ENCODE data around the gene HTRA1.

Gene HTRA1

GRCh38 chr10:122466951-122467381 is 5.6 kb downstream of the HTRA1 start:
- no peaks in the 10 kb centered on the region for H3K9me3 ChIP-seq (ENCODE audit: insufficient read depth, low read length)
- DNase-seq (ENCODE audit: low read depth, low spot score) = no peak
- H3K27me3 ChIP-seq (ENCODE audit: insufficient read depth, insufficient read length) = peaks cover 23% of the 10 kb centered on the region
- no peak overlapping the region for H3K4me3 ChIP-seq (ENCODE audit: insufficient read length, low read depth)
- peaks cover 9% of the 10 kb centered on the region for H3K4me1 ChIP-seq (ENCODE audit: insufficient read depth, insufficient read length)
- TF ChIP-seq ZNF274 (IDR thresholded peaks at IDR 0.05; ENCODE audit: low read depth, low read length) (no peak), YY1 (IDR thresholded peaks at IDR 0.05; ENCODE audit: insufficient read depth, insufficient read length) (no peak), SUZ12 (IDR thresholded peaks at IDR 0.05; ENCODE audit: extremely low read depth, insufficient read depth, insufficient read length) (no peak)
- no peaks in the 10 kb centered on the region for H3K36me3 ChIP-seq (ENCODE audit: insufficient read depth, insufficient read length, low read length)
- no peak overlapping the region for H3K9ac ChIP-seq (ENCODE audit: insufficient read length, low read depth)

DNA sequence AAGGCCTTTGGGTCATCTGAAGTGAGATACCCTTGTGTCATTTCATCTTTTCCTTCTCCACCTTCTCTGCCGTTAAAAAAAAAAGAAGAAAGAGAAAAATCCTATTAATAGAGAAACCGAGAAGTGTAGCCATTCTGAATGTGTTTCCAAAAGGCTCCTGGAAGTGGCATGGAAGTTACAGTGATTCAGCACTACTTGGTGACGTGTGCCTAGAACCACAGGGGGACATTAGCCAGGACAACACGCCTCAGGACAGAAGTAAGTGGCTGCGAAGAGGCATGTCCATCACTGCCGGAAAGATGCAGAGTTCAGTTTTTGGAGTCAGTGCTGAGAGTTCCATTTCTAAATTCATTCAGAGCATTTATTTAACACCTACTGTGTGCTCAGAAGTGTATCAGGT is 6.3 kb downstream of the HTRA1 start:
- Histone ChIP-seq H3K36me3 (ENCODE audit: insufficient read depth, insufficient read length, low read length) (no peaks in the 10 kb centered on the region), H3K27me3 (ENCODE audit: insufficient read depth, insufficient read length) (peaks cover 16% of the 10 kb centered on the region), H3K4me3 (ENCODE audit: insufficient read length, low read depth) (no peak overlapping the region), H3K9ac (ENCODE audit: insufficient read length, low read depth) (no peak overlapping the region), H3K4me1 (ENCODE audit: insufficient read depth, insufficient read length) (peaks cover 3% of the 10 kb centered on the region), H3K9me3 (ENCODE audit: insufficient read depth, low read length) (no peaks in the 10 kb centered on the region)
- no peak for DNase-seq (ENCODE audit: low read depth, low spot score)
- no peak for TF ChIP-seq SUZ12 (IDR thresholded peaks at IDR 0.05; ENCODE audit: extremely low read depth, insufficient read depth, insufficient read length)
- TF ChIP-seq ZNF274 (IDR thresholded peaks at IDR 0.05; ENCODE audit: low read depth, low read length) = no peak
- TF ChIP-seq YY1 (IDR thresholded peaks at IDR 0.05; ENCODE audit: insufficient read depth, insufficient read length) = no peak

DNA sequence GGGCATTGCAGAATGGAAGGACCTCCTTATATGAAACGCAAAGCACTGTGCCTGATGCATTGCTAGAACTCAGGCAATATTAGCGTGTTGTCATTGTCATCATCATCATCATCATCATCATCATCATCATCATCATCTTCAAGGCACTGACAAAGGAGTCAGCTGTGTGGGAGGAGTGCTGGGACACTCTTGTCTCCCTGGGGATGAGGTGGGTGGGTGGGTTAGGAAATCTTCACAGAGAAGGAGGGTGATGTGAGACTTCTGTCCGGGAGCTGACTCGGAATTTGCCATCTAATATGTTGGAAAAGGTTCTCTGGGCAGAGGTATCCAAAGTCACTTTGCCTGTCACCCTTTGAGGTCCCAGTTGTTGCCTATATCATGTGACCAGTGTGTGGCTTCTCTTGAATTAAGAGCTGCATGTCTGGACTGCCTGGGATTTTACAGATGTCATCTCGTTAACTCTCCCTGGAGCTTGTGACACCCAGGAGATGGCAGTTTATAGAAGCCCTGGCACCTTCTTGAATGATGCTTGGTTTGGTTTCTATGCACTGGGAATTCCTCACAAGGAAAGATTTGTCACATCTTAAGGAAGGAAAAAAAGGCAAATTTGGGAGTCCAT is 7.1 kb downstream of the HTRA1 start:
- Histone ChIP-seq H3K27me3 (ENCODE audit: insufficient read depth, insufficient read length) (peaks cover 8% of the 10 kb centered on the region), H3K36me3 (ENCODE audit: insufficient read depth, insufficient read length, low read length) (no peaks in the 10 kb centered on the region), H3K4me1 (ENCODE audit: insufficient read depth, insufficient read length) (no peaks in the 10 kb centered on the region), H3K9ac (ENCODE audit: insufficient read length, low read depth) (no peak overlapping the region), H3K9me3 (ENCODE audit: insufficient read depth, low read length) (no peaks in the 10 kb centered on the region), H3K4me3 (ENCODE audit: insufficient read length, low read depth) (no peak overlapping the region)
- no peak for DNase-seq (ENCODE audit: low read depth, low spot score)
- no peak for TF ChIP-seq ZNF274 (IDR thresholded peaks at IDR 0.05; ENCODE audit: low read depth, low read length)
- TF ChIP-seq SUZ12 (IDR thresholded peaks at IDR 0.05; ENCODE audit: extremely low read depth, insufficient read depth, insufficient read length) = no peak
- no peak for TF ChIP-seq YY1 (IDR thresholded peaks at IDR 0.05; ENCODE audit: insufficient read depth, insufficient read length)

- DNase-seq (ENCODE audit: low read depth, low spot score) = no peak
- Histone ChIP-seq H3K36me3 (ENCODE audit: insufficient read depth, insufficient read length, low read length) (no peaks in the 10 kb centered on the region), H3K27me3 (ENCODE audit: insufficient read depth, insufficient read length) (peaks cover 2% of the 10 kb centered on the region), H3K9ac (ENCODE audit: insufficient read length, low read depth) (no peak overlapping the region), H3K9me3 (ENCODE audit: insufficient read depth, low read length) (no peaks in the 10 kb centered on the region), H3K4me1 (ENCODE audit: insufficient read depth, insufficient read length) (peaks cover 2% of the 10 kb centered on the region), H3K4me3 (ENCODE audit: insufficient read length, low read depth) (no peak overlapping the region)
- no peak for TF ChIP-seq YY1 (IDR thresholded peaks at IDR 0.05; ENCODE audit: insufficient read depth, insufficient read length)
- no peak for TF ChIP-seq ZNF274 (IDR thresholded peaks at IDR 0.05; ENCODE audit: low read depth, low read length)
- TF ChIP-seq SUZ12 (IDR thresholded peaks at IDR 0.05; ENCODE audit: extremely low read depth, insufficient read depth, insufficient read length) = no peak
Observed at GRCh38 chr10:122468926-122469781, 7.8 kb downstream of the HTRA1 start.

DNA sequence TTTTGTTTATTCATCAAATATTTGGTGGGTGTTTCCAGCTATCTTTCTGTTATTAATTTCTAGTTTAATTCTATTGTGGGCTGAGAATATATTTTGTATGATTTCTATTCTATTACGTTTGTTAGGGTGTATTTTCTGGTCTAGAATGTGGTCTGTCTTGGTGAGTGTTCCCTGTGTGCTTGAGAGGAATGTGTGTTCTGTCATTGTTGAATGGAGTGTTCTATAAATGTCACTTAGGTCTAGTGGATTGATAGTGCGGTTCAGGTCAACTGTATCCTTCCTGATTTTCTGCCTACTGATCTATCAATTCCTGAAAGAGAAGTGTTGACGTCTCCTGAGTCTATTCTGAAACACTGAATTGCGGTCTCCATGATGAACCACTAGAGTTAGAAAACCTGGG is 8.5 kb downstream of the HTRA1 start:
- H3K9ac ChIP-seq (ENCODE audit: insufficient read length, low read depth) = no peak overlapping the region
- H3K36me3 ChIP-seq (ENCODE audit: insufficient read depth, insufficient read length, low read length) = no peaks in the 10 kb centered on the region
- no peak overlapping the region for H3K4me3 ChIP-seq (ENCODE audit: insufficient read length, low read depth)
- DNase-seq (ENCODE audit: low read depth, low spot score) = no peak
- H3K9me3 ChIP-seq (ENCODE audit: insufficient read depth, low read length) = no peaks in the 10 kb centered on the region
- no peak for TF ChIP-seq YY1 (IDR thresholded peaks at IDR 0.05; ENCODE audit: insufficient read depth, insufficient read length)
- no peak for TF ChIP-seq SUZ12 (IDR thresholded peaks at IDR 0.05; ENCODE audit: extremely low read depth, insufficient read depth, insufficient read length)
- no peak for TF ChIP-seq ZNF274 (IDR thresholded peaks at IDR 0.05; ENCODE audit: low read depth, low read length)
- peaks cover 4% of the 10 kb centered on the region for H3K4me1 ChIP-seq (ENCODE audit: insufficient read depth, insufficient read length)
- no peaks in the 10 kb centered on the region for H3K27me3 ChIP-seq (ENCODE audit: insufficient read depth, insufficient read length)

- TF ChIP-seq YY1 (IDR thresholded peaks at IDR 0.05; ENCODE audit: insufficient read depth, insufficient read length) = no peak
- no peak for TF ChIP-seq ZNF274 (IDR thresholded peaks at IDR 0.05; ENCODE audit: low read depth, low read length)
- TF ChIP-seq SUZ12 (IDR thresholded peaks at IDR 0.05; ENCODE audit: extremely low read depth, insufficient read depth, insufficient read length) = no peak
- H3K36me3 ChIP-seq (ENCODE audit: insufficient read depth, insufficient read length, low read length) = no peaks in the 10 kb centered on the region
- H3K9me3 ChIP-seq (ENCODE audit: insufficient read depth, low read length) = no peaks in the 10 kb centered on the region
- H3K9ac ChIP-seq (ENCODE audit: insufficient read length, low read depth) = no peak overlapping the region
- H3K4me1 ChIP-seq (ENCODE audit: insufficient read depth, insufficient read length) = peaks cover 6% of the 10 kb centered on the region
- H3K27me3 ChIP-seq (ENCODE audit: insufficient read depth, insufficient read length) = no peaks in the 10 kb centered on the region
- H3K4me3 ChIP-seq (ENCODE audit: insufficient read length, low read depth) = no peak overlapping the region
- DNase-seq (ENCODE audit: low read depth, low spot score) = no peak
Observed at GRCh38 chr10:122471531-122472177, 10.3 kb downstream of the HTRA1 start.

- no peaks in the 10 kb centered on the region for H3K9me3 ChIP-seq (ENCODE audit: insufficient read depth, low read length)
- TF ChIP-seq SUZ12 (IDR thresholded peaks at IDR 0.05; ENCODE audit: extremely low read depth, insufficient read depth, insufficient read length) (no peak), YY1 (IDR thresholded peaks at IDR 0.05; ENCODE audit: insufficient read depth, insufficient read length) (no peak), ZNF274 (IDR thresholded peaks at IDR 0.05; ENCODE audit: low read depth, low read length) (no peak)
- no peak for DNase-seq (ENCODE audit: low read depth, low spot score)
- no peaks in the 10 kb centered on the region for H3K36me3 ChIP-seq (ENCODE audit: insufficient read depth, insufficient read length, low read length)
- H3K9ac ChIP-seq (ENCODE audit: insufficient read length, low read depth) = no peak overlapping the region
- peaks cover 6% of the 10 kb centered on the region for H3K4me1 ChIP-seq (ENCODE audit: insufficient read depth, insufficient read length)
- no peaks in the 10 kb centered on the region for H3K27me3 ChIP-seq (ENCODE audit: insufficient read depth, insufficient read length)
- no peak overlapping the region for H3K4me3 ChIP-seq (ENCODE audit: insufficient read length, low read depth)
Observed at GRCh38 chr10:122473116-122473515, 11.8 kb downstream of the HTRA1 start.

Measured in NT2/D1 (cell line).